GM18505 (cell line): ENCODE results near the gene SFT2D3.

ENCODE experiments used
- ATAC-seq: cut with Tn5 transposase; IDR thresholded peaks from one replicate; pipeline ENCODE4 v1.9.1; 2021; ENCODE audit not compliant: unreplicated experiment
- POLR2A ChIP-seq: IDR thresholded peaks from 4 replicates; pipeline ENCODE4 v1.6.1; 2011; ENCODE audit warnings: borderline replicate concordance; ENCODE audit not compliant: insufficient read depth, insufficient read length; ENCODE audit errors: extremely low read depth

Gene SFT2D3

DNA sequence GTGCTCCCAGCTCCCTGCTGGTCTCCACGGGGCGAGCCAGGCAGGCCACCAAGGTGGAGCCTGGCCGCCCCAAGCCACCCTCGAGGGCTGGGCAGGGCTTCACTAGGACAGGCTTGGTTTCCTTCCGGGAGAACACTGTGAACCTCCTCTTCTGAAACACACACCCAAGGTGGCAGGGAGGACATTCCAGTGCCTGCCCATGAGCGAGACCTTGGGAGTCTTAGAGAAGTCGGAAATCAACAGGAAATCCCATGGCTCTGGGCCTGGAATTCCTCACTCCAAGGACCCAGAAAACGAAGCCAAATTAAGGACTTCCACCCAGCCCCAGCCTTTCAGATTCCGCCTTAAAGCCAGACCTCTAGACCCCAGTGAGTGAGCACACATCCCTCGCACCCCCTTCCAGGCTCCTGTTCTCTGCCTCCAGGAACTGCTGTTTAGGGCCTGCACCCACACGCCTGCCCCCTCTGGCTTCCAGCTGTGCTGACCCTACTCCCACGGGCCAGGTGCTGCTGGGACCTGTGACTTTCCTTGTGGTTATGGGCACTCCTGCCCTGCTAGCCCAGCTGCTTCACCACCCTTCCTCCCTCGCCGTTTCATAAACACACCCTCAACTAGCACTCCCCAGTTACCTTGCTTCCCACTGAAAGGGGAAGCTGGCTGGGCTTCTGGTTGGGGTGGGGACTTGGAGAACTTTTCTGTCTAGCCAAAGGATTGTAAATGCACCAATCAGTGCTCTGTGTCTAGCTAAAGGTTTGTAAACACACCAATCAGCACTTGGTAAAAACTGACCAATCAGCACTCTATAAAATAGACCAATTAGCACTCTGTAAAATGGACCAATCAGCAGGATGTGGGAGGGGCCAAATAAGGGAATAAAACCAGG, 41.6 kb upstream of the SFT2D3 start:
- no peak for ATAC-seq
- no peak for TF ChIP-seq POLR2A

DNA sequence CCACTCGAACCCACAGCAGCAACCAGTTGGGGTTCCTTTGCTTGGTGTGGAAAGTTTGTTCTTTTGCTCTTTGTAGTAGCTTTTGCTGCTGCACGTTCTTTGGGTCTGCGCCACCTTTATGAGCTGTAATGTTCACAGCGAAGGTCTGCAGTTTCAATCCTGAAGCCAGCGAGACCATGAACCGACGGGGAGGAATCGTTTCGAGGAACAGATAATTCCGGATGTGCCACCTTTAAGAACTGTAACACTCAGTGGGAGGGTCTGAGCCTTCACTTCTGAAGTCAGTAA, 41.1 kb upstream of the SFT2D3 start:
- no peak for ATAC-seq
- TF ChIP-seq POLR2A: no peak

- ATAC-seq: no peak
- TF ChIP-seq POLR2A: no peak
These were observed 40.1 kb upstream of the SFT2D3 start for GRCh38 chr2:127661072-127661649.

DNA sequence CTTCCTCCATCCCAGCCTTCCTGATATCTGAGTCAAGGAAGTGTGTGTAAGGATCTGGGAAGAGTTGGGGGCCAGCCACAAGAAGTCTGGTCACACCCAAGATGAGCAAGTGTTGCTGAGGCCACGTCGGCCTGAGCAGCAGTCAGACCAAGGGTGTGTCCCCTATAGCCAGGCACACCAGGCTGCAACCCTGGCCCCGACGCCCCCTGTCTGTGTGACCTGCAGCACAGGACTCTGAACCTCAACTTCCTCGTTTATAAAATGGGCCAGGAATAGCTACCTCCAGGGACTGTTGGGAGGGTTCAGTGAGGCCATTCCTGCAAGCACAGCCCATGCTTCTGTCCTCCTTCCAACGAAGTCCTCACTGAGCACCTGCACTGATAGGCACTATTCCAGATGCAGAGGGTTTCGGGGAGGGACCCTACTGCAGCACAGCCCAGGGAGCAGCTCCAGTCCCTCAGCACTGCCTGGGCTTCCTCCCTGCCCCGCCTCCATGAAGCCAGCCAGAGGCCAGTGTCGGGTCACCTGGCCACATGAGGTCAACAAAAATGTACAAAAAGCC, 39.3 kb upstream of the SFT2D3 start:
- ATAC-seq: no peak
- no peak for TF ChIP-seq POLR2A

DNA sequence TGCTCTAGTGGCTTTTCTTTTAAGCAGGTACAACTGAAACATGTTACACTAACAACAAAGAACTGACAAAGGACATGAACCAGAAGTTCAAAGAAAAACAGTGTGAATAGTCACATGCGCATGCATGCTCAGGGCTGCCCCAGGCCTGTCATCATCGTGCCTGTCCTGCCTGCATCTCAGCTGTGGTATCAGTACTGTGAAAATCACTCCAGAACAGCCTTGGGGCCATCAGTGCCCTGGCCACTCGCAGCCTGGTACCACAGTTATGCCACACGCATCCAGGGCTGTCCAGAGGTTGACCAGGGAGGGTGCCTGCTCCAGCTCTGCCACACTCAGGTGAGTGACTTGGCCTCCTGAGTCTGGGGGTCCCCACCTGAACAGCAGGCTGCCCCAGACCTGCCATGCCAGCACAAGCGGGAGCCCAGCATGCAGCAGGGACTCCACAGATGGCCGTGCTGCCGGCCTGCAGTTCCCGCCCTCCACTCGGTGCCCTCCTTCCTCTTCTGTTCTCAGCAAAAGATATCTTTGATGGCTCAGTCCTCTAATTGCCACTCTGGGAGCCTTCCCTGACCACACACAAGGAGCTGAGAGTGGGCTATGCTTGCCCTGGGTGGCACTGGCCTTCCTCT, 38.2 kb upstream of the SFT2D3 start:
- ATAC-seq: no peak
- TF ChIP-seq POLR2A: no peak

GRCh38 chr2:127663566-127664064, 37.7 kb upstream of the SFT2D3 start:
- no peak for ATAC-seq
- TF ChIP-seq POLR2A: no peak

DNA sequence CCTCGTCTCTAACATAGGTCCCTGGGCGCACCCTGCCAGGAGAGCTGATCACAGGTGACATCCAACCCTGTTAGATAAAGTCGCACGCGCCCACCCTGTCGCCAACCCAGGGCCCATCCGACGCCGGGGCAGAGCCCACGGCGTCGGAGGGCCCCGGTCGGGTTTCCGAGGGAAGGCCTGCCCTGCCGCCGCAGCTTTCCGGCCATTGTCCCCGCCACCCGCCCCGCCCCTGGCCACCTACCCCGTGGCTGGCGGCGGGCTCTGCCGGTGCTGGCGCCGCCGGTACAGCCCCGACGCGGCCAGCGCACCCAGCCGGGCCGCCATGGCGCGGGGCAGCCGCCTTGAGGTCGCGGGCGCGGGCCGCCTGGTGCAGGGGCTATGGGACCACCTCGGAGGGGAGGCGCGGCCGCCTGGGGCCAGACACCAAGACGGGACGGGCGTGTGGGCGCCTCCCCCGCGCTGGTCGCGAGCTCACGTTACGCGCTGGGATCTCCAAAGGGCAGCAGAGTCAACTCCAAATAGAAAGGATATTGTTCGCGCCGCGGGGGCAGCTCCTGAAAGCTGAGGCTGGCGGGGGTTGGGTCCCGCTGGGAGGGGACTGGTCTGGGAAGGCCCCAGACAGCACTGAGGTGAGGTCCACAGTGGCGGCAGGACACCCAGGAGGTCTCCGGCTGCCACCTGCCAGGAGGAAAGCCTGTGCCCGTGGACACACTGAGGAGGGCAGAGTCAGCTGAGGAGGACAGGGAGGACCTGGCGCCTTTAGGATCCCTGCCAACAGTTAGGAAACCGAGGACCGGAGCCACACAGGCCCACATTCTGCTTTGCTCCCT, 37.0 kb upstream of the SFT2D3 start:
- ATAC-seq: no peak
- no peak for TF ChIP-seq POLR2A

DNA sequence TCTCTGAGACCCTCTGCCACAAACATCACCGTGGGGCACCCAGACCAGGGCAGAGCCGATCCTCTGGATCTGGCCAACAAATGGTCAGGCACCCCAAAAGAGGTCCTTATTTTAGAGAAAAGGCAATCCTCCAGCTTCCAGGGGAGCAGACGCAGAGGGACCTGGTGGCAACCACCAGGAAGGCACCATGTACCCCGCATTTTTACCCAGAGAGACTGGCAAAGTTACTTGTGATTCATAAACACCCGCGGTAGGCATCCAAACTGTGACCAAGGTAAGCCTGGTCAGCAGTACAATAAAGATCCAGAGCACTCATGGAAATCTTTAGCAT, 36.4 kb upstream of the SFT2D3 start:
- TF ChIP-seq POLR2A: no peak
- no peak for ATAC-seq

GRCh38 chr2:127665267-127665893, 35.9 kb upstream of the SFT2D3 start:
- TF ChIP-seq POLR2A: no peak
- ATAC-seq: no peak

DNA sequence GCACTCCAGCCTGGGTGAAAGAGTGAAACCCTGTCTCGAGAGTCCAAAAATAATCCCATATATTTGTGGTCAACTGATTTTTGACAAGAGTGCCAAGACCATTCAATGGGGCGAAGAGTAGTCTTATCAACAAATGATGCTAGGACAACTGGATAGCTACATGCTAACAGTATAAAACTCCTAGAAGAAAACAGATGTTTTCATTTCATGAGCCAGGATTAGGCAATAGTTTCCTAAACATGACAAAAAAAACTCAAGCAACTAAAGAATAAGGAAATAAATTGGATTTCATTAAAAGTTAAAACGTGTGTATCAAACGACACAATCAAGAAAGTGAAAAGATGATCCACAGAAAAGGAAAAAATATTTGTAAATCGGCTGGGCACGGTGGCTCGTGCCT, 32.2 kb upstream of the SFT2D3 start:
- no peak for ATAC-seq
- no peak for TF ChIP-seq POLR2A

DNA sequence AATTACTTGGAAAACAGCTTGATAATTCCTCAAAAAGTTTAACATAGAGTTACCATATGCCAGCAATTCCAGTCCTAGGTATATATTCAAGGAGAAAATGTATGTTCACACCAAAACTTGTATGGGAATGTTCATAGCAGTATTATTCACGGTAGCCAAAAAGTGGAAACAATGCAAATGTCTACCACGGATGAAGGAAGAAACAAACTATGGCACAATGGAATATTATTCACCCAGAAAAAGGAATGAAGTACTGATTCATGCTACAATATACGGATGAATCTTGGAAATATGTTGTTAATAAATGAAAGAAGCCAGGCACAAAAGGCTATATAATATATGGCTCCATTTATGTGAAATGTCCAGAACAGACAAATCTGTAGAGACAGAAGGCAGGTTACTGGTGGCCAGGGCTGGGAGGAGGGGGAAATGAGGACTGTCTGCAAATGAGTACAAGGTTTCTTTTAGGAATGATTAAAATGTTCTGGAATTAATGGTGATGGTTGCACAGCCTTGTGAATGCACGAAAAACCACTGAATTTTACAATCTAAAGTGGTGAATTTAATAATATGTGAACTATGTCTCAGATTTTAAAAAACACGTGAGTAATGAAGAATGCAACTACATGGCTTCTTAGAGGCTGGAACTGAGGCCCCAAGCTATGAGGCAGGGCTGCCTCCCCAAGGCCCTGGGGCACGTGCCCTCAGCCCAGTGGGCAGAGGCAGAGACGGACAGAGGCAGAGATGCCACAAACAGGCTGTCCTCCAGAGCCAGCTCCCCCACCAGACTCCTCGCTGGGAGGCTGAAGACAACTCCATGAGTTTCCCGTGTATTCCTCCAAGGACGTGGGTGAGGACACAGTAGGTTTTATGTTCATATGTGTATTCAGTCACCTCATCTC, 31.0 kb upstream of the SFT2D3 start:
- no peak for ATAC-seq
- TF ChIP-seq POLR2A: no peak

DNA sequence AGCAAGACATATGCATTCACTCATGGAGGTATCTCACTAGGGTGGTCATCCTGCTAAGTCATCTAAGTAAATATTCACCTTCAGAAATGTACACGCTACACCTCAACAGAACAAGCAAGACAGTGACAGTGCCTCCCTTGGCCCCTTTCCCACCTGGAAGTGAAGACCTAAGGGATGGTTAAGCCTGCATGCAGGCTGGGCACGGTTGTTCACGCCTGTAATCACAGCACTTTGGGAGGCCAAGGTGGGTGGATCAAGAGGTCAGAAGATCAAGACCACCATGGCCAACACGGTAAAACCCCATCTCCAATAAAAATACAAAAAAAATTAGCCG, 30.4 kb upstream of the SFT2D3 start:
- ATAC-seq: no peak
- no peak for TF ChIP-seq POLR2A
